Limb (tissue), 2 donors: Measurements from ENCODE around the gene PTPN6.

Experiments
- DNase-seq, 2 donors: peaks; one replicate each; pipeline ENCODE4 v3.0.0-alpha.2; 2016; ENCODE audit errors: extremely low spot score in 2 of 2

The PTPN6 gene

DNA sequence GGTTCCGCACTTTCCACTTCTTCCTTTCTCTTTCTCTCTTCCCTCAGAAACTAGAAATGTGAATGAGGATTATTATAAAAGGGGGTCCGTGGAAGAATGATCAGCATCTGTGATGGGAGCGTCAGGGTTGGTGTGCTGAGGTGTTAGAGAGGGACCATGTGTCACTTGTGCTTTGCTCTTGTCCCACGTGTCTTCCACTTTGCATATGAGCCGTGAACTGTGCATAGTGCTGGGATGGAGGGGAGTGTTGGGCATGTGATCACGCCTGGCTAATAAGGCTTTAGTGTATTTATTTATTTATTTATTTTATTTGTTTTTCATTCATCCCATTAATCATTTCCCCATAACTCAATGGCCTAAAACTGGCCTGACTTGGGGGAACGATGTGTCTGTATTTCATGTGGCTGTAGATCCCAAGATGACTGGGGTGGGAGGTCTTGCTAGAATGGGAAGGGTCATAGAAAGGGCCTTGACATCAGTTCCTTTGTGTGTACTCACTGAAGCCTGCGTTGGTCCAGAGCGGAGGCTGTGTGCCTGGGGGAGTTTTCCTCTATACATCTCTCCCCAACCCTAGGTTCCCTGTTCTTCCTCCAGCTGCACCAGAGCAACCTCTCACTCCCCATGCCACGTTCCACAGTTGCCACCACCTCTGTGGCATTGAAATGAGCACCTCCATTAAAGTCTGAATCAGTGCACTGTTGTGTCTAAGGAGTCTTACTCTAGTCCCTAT is 28.0 kb upstream of the PTPN6 start:
- no peak for DNase-seq

DNA sequence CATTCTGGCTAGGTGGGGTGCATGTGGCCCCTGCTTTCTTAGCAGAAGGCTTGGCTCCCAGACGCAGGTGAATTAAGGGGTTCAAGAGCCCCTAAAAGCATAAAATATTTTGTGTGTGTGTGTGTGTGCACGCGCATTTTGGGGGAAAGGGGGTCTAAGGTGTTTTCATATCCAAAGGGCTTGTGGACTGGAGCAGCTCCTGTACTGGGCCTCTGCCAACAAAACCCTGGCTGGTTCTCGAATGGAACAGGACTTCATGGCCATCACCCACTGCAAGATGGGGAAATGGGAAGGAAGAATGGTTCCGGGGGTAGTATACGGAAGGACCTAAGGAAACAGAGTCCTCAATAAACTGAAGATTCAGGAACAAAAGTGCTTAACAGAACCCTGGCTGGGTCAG is 27.3 kb upstream of the PTPN6 start:
- peak in 1 of 2 donors; percentile 51 for DNase-seq

DNA sequence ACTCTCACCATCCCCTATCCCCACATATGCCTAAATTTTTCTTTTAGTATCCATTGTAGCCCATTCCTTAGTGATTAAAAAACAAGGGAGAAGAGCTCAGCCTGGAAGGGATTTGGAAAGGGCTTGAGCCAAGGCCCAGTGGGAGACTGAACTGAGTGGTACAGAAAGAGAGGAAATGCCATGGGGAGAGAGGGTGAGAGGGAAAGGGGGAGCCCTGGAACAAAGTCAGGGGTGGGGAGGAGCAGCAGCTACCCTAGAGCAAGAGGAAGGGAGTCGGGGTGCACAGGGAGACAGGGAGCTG is 26.0 kb upstream of the PTPN6 start:
- DNase-seq: no peak

DNA sequence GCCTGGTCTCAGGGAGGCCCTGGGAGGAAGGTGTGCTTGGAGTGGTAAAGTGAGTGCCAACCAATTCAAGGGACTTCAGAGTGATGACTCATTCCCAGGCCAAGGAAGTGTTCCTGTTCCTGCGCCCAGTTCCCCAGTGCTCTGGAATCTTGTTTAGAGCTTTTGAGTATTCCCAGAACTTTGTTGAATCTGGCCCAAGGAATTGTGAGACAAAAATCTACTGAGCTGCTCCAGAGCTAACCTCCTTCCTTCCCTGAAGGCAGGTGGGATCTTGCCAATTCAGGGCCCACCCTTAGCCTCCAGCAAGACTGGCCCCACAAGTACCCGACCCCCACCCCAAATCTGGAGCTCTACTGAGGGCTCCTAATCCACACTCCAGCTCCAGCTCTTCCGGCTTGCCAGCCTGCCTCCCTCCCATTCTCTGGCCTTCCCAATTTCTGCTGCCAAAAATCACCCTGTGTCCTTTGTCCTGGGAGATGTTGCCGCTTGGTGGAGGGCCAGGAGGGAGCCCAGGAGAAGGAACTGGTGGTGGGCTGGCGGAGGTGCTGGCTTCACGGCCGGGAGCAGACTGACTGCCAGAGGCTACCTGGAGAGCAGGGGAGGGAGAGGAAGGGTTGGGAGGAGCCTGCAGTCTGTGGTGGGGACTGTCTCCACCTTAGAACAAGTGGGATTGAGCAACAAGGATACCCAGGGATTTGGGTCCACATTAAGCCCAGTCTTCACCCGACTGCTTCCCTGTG is 25.4 kb upstream of the PTPN6 start:
- DNase-seq: peak; percentile 72 to 85

DNA sequence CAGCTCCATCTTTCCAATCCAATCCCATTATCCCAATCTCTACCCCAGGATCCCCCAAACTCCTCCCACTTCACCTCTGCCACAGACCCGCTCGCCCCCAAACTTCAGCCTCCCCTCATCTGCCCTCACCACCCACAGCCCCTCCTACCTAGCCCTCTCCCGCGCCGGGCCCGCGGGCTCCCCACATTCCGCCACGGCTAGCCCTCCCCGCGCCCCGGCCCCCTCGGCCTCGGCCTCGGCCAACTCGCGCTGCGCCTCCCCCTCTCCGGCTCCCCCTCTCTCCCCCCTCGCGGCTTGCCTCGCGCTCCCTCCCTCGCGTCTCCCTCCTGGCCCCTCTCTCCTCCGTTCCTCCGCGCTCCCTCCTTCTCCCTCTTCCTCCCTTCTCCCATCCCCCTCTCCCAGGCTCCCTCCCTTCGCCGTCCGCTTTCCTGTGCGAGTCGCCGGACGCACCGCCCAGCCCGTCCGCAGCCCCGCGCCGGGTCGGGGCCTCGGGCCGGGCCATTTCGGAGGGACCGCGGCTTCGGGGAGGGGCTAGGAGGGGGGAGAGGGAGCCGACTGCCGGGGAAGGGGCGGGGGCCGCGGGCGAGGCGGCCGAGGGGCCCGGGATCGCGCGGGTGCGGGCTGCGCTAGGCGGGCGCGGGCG is 23.7 kb upstream of the PTPN6 start, which contains the start of gene ATN1:
TSS of gene ATN1 (plus strand) at position 581 of the 643 bp plus-strand sequence. CDS start 6,043 bp downstream, outside the sequence.
- DNase-seq: peak; percentile 93 to 95

DNA sequence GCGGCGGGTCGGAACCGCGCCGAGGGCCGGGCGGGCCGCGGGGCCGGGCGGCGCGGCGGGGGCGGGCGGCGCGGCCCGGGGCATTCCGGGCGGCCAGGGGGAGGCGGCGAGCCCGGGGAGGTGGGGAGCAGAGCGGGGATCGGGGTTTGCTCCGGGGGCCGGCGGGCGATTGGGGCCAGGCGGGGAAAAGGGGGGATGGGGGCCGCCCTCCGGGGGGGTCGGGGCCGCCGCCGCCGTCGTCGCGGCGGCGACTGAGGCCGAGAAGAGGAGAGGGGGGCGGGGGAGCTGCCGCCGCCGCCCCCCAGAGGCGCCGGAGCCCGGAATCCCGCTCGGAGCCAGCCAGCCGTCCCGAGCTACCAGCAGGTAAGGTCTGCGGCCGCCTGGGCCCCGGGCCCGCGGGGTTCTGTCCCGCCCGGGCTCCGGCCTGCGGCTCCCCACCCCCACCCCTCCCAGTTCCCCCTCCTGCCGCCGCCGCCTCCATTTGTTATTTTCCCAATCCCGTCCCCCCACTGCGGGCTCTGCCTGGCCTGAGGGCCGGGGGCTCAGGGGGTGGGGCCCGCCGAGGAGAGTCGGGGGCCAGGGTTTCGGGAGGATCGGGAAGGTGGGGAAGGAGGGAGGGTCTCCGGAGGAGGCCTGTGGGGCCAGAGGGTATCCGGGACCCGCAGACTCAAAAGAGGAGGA is 23.0 kb upstream of the PTPN6 start:
- peak in 1 of 2 donors; percentile 74 for DNase-seq

DNA sequence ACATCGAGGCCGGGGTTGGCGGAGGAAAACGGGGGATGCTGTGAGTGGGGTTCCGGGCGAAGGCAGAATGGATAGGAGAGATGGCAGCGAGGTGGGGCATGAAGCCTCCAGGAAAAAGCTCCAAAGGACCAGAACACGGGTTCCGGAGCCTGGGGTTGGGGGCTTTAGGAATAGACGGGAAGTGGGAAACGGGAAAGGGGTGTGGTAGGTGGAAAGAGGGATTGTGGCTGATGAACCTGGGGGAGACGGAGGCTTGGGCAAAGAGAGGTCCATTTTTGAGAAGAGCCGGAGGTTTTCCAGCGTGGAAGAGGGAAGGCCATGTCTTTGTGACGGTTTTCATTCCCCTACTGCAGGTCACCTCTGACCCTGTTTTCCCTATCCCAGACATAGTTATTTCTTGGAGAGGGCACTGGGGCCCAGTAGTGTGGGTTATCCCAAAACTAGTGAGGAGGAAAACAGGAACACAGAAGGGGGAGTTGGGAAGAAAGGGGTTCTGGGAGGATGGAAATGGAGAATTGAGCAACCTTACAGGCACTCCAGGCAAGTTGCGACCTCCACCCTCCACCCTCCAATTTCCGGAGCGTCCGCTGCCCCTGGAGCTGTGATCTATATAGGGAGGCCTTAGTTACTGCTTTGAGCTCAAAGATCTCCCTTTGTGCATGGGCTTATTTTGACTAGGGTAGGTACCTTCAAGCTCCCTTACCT is 22.3 kb upstream of the PTPN6 start:
- peak in 1 of 2 donors; percentile 37 for DNase-seq

DNA sequence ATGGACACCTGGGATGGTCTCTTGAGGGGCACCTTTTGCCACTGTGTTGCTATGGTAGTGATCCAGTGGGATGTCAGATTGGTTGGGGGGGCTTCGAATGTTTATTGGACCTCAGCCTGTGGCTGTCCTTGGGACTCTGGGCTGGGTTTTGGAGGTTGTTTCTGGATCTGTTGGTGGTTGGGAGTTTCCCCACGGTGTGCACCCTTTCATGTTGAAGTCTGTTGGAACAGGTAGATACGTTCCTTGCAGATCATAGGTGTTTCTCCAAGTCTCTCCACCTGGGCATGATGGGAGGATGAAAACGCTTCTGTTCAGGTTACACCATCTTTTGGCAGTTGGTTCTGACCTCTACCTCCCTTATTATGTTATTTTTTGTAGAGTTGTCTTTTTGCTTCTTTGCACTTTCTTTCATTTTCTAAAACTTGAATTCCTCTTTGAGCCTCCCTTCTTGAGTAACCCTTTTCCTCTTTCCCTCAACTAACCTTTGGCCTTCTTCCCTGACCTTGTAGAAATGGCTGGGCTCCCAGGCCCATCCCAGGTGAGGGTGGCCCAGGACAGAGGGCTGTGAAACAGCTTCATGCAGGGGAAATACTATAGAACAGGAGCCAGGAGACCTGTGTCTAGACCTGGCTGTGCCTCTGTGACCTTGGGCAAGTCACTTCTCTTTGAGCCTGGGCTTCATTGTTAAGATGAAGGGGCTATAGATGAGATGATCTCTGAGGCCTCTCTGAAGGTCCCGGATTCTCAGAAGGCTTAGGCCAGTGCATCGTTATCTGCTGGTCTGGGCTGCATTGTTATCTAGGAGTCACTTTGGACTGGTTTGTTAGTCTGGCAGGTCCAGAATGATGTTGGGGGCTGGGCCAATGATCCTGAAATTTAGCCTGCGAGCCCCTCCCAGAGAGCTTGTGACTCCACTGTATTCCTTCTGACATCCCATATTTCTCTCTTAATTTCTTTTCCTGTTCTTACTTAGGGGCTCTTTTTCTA is 21.4 kb upstream of the PTPN6 start:
- no peak for DNase-seq

DNA sequence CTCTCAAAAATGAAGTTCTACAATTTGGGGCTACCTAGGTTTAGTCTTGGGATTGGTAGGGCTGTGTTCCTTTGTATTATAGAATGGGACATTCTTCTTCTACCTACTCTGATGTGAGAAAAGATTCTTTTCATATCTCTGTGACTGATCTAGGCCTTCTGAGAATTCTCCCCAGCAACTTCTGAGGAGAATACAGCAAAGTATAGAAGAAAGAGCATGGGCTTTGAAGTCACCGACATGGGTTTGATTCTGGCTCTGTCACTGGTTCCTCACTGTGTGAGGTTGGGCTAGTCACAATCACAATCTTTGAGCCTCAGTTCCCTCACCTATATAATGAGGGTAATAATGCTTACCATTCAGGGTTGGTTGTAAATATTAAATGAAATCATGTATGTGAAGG is 18.4 kb upstream of the PTPN6 start:
- DNase-seq: no peak

DNA sequence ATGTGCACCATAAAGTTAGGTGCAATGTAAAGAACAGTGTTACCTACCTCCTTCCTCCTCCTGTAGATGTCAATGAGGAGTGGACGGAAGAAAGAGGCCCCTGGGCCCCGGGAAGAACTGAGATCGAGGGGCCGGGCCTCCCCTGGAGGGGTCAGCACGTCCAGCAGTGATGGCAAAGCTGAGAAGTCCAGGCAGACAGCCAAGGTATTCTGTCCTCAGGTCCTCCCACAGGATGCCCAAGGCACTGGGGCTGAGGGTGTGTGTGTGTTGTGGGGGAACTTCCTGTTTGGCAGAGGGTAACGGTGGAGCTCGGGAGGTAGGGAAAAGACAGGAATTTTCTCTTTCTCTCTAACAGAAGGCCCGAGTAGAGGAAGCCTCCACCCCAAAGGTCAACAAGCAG is 17.0 kb upstream of the PTPN6 start:
- DNase-seq: no peak

DNA sequence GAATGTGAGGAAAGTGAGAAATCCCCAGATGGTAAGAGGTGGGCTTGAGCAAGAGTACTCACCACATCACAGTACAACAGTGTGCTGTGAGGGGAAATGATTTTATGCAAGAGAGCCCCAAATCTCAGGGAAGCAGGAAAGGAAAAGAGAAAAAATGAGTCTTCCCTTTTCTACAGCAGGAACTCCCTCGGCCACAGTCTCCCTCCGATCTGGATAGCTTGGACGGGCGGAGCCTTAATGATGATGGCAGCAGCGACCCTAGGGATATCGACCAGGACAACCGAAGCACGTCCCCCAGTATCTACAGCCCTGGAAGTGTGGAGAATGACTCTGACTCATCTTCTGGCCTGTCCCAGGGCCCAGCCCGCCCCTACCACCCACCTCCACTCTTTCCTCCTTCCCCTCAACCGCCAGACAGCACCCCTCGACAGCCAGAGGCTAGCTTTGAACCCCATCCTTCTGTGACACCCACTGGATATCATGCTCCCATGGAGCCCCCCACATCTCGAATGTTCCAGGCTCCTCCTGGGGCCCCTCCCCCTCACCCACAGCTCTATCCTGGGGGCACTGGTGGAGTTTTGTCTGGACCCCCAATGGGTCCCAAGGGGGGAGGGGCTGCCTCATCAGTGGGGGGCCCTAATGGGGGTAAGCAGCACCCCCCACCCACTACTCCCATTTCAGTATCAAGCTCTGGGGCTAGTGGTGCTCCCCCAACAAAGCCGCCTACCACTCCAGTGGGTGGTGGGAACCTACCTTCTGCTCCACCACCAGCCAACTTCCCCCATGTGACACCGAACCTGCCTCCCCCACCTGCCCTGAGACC is 15.6 kb upstream of the PTPN6 start:
- no peak for DNase-seq

DNA sequence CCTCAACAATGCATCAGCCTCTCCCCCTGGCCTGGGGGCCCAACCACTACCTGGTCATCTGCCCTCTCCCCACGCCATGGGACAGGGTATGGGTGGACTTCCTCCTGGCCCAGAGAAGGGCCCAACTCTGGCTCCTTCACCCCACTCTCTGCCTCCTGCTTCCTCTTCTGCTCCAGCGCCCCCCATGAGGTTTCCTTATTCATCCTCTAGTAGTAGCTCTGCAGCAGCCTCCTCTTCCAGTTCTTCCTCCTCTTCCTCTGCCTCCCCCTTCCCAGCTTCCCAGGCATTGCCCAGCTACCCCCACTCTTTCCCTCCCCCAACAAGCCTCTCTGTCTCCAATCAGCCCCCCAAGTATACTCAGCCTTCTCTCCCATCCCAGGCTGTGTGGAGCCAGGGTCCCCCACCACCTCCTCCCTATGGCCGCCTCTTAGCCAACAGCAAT is 14.9 kb upstream of the PTPN6 start:
- no peak for DNase-seq

DNA sequence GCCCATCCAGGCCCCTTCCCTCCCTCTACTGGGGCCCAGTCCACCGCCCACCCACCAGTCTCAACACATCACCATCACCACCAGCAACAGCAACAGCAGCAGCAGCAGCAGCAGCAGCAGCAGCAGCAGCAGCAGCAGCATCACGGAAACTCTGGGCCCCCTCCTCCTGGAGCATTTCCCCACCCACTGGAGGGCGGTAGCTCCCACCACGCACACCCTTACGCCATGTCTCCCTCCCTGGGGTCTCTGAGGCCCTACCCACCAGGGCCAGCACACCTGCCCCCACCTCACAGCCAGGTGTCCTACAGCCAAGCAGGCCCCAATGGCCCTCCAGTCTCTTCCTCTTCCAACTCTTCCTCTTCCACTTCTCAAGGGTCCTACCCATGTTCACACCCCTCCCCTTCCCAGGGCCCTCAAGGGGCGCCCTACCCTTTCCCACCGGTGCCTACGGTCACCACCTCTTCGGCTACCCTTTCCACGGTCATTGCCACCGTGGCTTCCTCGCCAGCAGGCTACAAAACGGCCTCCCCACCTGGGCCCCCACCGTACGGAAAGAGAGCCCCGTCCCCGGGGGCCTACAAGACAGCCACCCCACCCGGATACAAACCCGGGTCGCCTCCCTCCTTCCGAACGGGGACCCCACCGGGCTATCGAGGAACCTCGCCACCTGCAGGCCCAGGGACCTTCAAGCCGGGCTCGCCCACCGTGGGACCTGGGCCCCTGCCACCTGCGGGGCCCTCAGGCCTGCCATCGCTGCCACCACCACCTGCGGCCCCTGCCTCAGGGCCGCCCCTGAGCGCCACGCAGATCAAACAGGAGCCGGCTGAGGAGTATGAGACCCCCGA is 14.3 kb upstream of the PTPN6 start:
- DNase-seq: no peak

DNA sequence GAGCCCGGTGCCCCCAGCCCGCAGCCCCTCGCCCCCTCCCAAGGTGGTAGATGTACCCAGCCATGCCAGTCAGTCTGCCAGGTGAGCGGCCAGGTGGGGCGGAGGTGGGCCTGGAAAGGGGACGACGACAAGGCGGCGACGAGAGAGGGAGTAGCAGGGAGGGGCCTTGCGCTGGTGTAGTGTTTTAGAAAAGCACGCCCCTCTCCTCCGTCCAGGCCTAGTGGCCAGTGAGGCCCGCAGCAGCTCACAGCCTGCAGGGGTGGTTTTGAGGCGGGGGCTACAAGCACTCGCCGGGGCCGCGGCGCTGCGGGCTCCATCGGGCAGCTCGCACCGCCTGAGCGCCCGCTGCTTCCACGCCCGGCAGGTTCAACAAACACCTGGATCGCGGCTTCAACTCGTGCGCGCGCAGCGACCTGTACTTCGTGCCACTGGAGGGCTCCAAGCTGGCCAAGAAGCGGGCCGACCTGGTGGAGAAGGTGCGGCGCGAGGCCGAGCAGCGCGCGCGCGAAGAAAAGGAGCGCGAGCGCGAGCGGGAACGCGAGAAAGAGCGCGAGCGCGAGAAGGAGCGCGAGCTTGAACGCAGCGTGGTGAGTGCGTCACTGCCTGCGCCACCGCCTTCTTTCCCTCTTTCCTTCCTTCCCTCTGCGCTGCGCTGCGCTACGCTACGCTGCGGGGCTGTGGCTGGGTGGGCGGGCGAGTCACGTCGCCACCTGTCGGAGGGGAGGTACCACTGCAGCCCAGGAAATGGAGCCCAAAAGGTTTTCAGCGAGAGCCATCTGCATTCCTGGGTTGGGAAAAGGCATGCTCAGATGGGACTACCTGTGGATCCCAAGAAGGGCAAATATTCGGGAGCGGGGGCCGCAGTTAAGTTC is 13.4 kb upstream of the PTPN6 start:
- DNase-seq: peak; percentile 95 to 96

DNA sequence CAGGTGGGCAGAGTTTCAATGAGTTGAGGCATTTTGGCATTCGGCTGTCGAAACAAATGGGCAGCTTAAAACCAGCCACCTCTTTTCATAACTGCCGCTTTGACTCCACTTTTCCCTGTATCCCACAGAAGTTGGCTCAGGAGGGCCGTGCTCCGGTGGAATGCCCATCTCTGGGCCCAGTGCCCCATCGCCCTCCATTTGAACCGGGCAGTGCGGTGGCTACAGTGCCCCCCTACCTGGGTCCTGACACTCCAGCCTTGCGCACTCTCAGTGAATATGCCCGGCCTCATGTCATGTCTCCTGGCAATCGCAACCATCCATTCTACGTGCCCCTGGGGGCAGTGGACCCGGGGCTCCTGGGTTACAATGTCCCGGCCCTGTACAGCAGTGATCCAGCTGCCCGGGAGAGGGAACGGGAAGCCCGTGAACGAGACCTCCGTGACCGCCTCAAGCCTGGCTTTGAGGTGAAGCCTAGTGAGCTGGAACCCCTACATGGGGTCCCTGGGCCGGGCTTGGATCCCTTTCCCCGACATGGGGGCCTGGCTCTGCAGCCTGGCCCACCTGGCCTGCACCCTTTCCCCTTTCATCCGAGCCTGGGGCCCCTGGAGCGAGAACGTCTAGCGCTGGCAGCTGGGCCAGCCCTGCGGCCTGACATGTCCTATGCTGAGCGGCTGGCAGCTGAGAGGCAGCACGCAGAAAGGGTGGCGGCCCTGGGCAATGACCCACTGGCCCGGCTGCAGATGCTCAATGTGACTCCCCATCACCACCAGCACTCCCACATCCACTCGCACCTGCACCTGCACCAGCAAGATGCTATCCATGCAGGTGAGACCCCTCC is 12.6 kb upstream of the PTPN6 start:
- DNase-seq: no peak

DNA sequence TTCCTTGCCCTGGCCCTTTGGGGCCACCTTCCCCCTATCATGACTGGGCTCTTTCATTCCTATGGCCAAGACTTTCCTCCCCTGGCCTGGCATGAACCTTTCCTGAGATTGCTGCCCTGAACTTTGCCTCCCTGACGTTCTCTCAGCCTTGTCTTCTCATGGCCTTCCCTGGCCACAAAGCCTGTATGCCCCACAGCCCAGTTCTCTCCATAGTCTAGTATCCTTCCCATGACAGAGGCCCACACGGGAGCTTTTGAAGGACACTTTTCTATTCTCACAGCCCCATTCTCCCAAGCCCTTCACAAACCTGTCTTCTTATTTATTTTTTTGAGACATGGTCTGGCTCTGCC is 12.0 kb upstream of the PTPN6 start:
- no peak for DNase-seq

DNA sequence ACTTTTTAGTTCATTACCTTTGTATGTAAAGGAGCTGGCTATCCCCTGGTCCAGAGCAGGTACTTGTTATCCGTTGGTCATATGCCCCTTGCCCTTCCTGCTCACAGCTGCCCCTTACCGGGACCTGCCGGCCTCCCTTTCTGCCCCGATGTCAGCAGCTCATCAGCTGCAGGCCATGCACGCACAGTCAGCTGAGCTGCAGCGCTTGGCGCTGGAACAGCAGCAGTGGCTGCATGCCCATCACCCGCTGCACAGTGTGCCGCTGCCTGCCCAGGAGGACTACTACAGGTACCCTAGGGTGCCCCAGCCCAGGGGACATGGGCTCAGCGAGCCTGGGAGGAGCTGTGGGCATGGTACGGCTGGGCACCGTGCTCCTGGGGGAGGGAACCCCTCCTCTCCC is 9.9 kb upstream of the PTPN6 start:
- DNase-seq: no peak
